H1 (cell line): ENCODE measurements around the gene FRMD4A. TPM values are rescaled to one million over a fixed set of nuclear protein-coding genes. Genes with fewer than 3 reads are reported as not detected.

Experiments used
- CTCF ChIA-PET: fragments of 300-600 bp; sonication (Branson Sonifier 250); formaldehyde crosslinking; loops from one replicate; lab custom pipeline; 2021; ENCODE audit not compliant: partially characterized antibody; lab: Charles Lee
- POLR2A ChIA-PET: fragments of 300-600 bp; sonication (Branson Sonifier 250); formaldehyde crosslinking; loops from one replicate; lab custom pipeline; 2021; ENCODE audit warnings: inconsistent platforms; ENCODE audit not compliant: partially characterized antibody; lab: Charles Lee
- DNase-seq, 2 experiments: peaks; one replicate each; pipeline versions ENCODE4 v3.0.0 to v3.0.0-alpha.2; 2010 to 2022; ENCODE audit warnings: low spot score in 2 of 2, low read depth in 1 of 2, mixed read lengths in 1 of 2
- FAIRE-seq: peaks from 2 replicates; lab custom pipeline; 2011; peaks lifted over from hg19 to GRCh38; lab: Jason Lieb, UNC
- H2AFZ ChIP-seq: 2 replicates; pipeline ENCODE4 v1.8.1; 2012; ENCODE audit warnings: low read length, inconsistent platforms
- H2AK5ac ChIP-seq: 2 replicates; pipeline ENCODE4 v1.6.1; 2013; ENCODE audit warnings: low read depth, low read length
- H2BK120ac ChIP-seq: replicated peaks from 2 replicates; pipeline ENCODE3; 2013; ENCODE audit warnings: low read depth, low read length, inconsistent platforms
- H2BK12ac ChIP-seq: 2 replicates; pipeline ENCODE4 v1.6.1; 2013; ENCODE audit warnings: low read depth, low read length
- H2BK15ac ChIP-seq: 2 replicates; pipeline ENCODE4 v1.6.1; 2013; ENCODE audit warnings: low read length
- H2BK20ac ChIP-seq: 2 replicates; pipeline ENCODE4 v1.6.1; 2013; ENCODE audit warnings: low read length
- H2BK5ac ChIP-seq: 2 replicates; pipeline ENCODE4 v1.6.1; 2013; ENCODE audit warnings: low read depth, low read length
- H3K14ac ChIP-seq: 2 replicates; pipeline ENCODE4 v1.6.1; 2013; ENCODE audit warnings: inconsistent platforms; ENCODE audit not compliant: insufficient read length
- H3K18ac ChIP-seq: 2 replicates; pipeline ENCODE4 v1.6.1; 2013; ENCODE audit warnings: low read length; ENCODE audit errors: extremely low read depth
- H3K23ac ChIP-seq: 2 replicates; pipeline ENCODE4 v1.6.1; 2013; ENCODE audit warnings: inconsistent platforms; ENCODE audit not compliant: insufficient read length
- H3K23me2 ChIP-seq: 2 replicates; pipeline ENCODE4 v1.6.1; 2013; ENCODE audit warnings: low read depth, low read length
- H3K27ac ChIP-seq: 2 replicates; pipeline ENCODE4 v1.6.1; 2011; ENCODE audit warnings: low read depth, low read length, inconsistent platforms
- H3K27me3 ChIP-seq, 4 experiments: replicated peaks in 1 of 4; 1 replicate in 1 of 4; 2 replicates in 3 of 4; pipeline versions ENCODE4 v1.6.1 to v1.8.1; 2011 to 2013; ENCODE audit warnings: low read length in 3 of 4, mild to moderate bottlenecking in 3 of 4, inconsistent platforms in 2 of 4, mixed read lengths in 2 of 4, moderate library complexity in 1 of 4; ENCODE audit not compliant: control insufficient read depth in 3 of 4, insufficient read depth in 3 of 4; ENCODE audit errors: extremely low read depth in 1 of 4
- H3K36me3 ChIP-seq, 4 experiments: 2 replicates each; pipeline versions ENCODE4 v1.6.1 to v1.8.1; 2011 to 2013; ENCODE audit warnings: mild to moderate bottlenecking in 4 of 4, low read length in 3 of 4, moderate library complexity in 2 of 4, control low read depth in 1 of 4, inconsistent platforms in 1 of 4; ENCODE audit not compliant: insufficient read depth in 4 of 4, control insufficient read depth in 2 of 4
- H3K4ac ChIP-seq: replicated peaks from 2 replicates; pipeline ENCODE3; 2013; ENCODE audit warnings: low read length, low read depth, mixed read lengths, inconsistent platforms; ENCODE audit not compliant: insufficient read length
- H3K4me1 ChIP-seq, 4 experiments: replicated peaks in 1 of 4; 1 replicate in 1 of 4; 2 replicates in 3 of 4; pipeline versions ENCODE4 v1.6.1 to v1.8.1; 2011 to 2013; ENCODE audit warnings: low read length in 3 of 4, inconsistent platforms in 2 of 4, mixed read lengths in 1 of 4; ENCODE audit not compliant: insufficient read depth in 4 of 4, control insufficient read depth in 3 of 4
- H3K4me2 ChIP-seq, 2 experiments: 2 replicates each; pipeline versions ENCODE4 v1.6.1 to v1.8.1; 2011 to 2013; ENCODE audit warnings: low read depth in 2 of 2, low read length in 2 of 2, control low read depth in 1 of 2, inconsistent platforms in 1 of 2, mild to moderate bottlenecking in 1 of 2; ENCODE audit not compliant: insufficient read depth in 1 of 2
- H3K4me3 ChIP-seq, 4 experiments: fragments of 200-600, 300-600 bp in 1 of 4; sonication (generic), shearing (Covaris generic), sonication (Bioruptor Twin) in 1 of 4; 2 replicates each; pipeline versions ENCODE4 v1.5.1 to v1.8.1; 2011 to 2016; ENCODE audit warnings: low read length in 4 of 4, low read depth in 3 of 4, control low read depth in 2 of 4, inconsistent platforms in 2 of 4, mild to moderate bottlenecking in 2 of 4, mixed read lengths in 1 of 4, moderate library complexity in 1 of 4; ENCODE audit not compliant: insufficient read depth in 2 of 4; ENCODE audit errors: extremely low read depth in 1 of 4
- H3K56ac ChIP-seq: replicated peaks from 2 replicates; pipeline ENCODE3; 2013; ENCODE audit warnings: low read depth, mild to moderate bottlenecking, mixed read lengths, low read length, inconsistent platforms; ENCODE audit not compliant: insufficient read length
- H3K79me1 ChIP-seq: 2 replicates; pipeline ENCODE4 v1.6.1; 2013; ENCODE audit warnings: low read depth, low read length, control low read depth
- H3K79me2 ChIP-seq, 2 experiments: 2 replicates each; pipeline versions ENCODE4 v1.6.1 to v1.8.1; 2012 to 2013; ENCODE audit warnings: low read length in 2 of 2, mild to moderate bottlenecking in 2 of 2, inconsistent platforms in 1 of 2; ENCODE audit not compliant: insufficient read depth in 2 of 2, control insufficient read depth in 1 of 2
- H3K9ac ChIP-seq, 4 experiments: replicated peaks in 1 of 4; 1 replicate in 1 of 4; 2 replicates in 3 of 4; pipeline versions ENCODE4 v1.6.1 to v1.8.1; 2011 to 2013; ENCODE audit warnings: low read depth in 3 of 4, low read length in 3 of 4, control low read depth in 2 of 4, mild to moderate bottlenecking in 2 of 4, moderate library complexity in 2 of 4, inconsistent platforms in 1 of 4; ENCODE audit errors: extremely low read depth in 1 of 4
- H3K9me3 ChIP-seq, 2 experiments: 2 replicates each; pipeline versions ENCODE4 v1.6.1 to v1.8.1; 2012 to 2013; ENCODE audit warnings: mild to moderate bottlenecking in 2 of 2, moderate library complexity in 2 of 2, control low read depth in 1 of 2, inconsistent platforms in 1 of 2, low read depth in 1 of 2, low read length in 1 of 2, mixed read lengths in 1 of 2; ENCODE audit not compliant: insufficient read depth in 2 of 2
- H4K20me1 ChIP-seq, 2 experiments: replicated peaks in 1 of 2; 2 replicates each; pipeline versions ENCODE3 to v1.8.1; 2011 to 2013; ENCODE audit warnings: inconsistent platforms in 2 of 2, low read length in 2 of 2, mild to moderate bottlenecking in 1 of 2; ENCODE audit not compliant: insufficient read depth in 2 of 2, control insufficient read depth in 1 of 2
- H4K5ac ChIP-seq: 2 replicates; pipeline ENCODE4 v1.6.1; 2013; ENCODE audit warnings: low read length, low read depth, mixed read lengths, inconsistent platforms; ENCODE audit not compliant: insufficient read length
- H4K8ac ChIP-seq: 2 replicates; pipeline ENCODE4 v1.8.0; 2013; ENCODE audit warnings: mild to moderate bottlenecking, moderate library complexity, low read length, inconsistent platforms; ENCODE audit not compliant: insufficient read depth; ENCODE audit errors: extremely low read depth
- H4K91ac ChIP-seq: replicated peaks from 2 replicates; pipeline ENCODE3; 2013; ENCODE audit warnings: low read length, mixed read lengths, inconsistent platforms; ENCODE audit not compliant: insufficient read length
- CEBPB ChIP-seq: IDR thresholded peaks from 2 replicates; pipeline ENCODE4 v1.6.1; 2012; ENCODE audit warnings: low read depth, low read length
- FOSL1 ChIP-seq: IDR thresholded peaks from 2 replicates; pipeline ENCODE4 v1.6.1; 2011; ENCODE audit warnings: mild to moderate bottlenecking, low read depth, low read length, moderate library complexity; ENCODE audit not compliant: insufficient read depth
- GTF2F1 ChIP-seq: IDR thresholded peaks from 2 replicates; pipeline ENCODE4 v1.6.1; 2012; ENCODE audit warnings: low read depth, low read length, improper control_type of control experiment, borderline replicate concordance
- KDM1A ChIP-seq: fragments of 200-600, 300-600 bp; sonication (generic); IDR thresholded peaks from 2 replicates; pipeline ENCODE4 v1.7.1; 2016; ENCODE audit warnings: mild to moderate bottlenecking, low read length, borderline replicate concordance
- MAFK ChIP-seq: IDR thresholded peaks from 2 replicates; pipeline ENCODE4 v1.6.1; 2012; ENCODE audit warnings: low read depth, mild to moderate bottlenecking, improper control_type of control experiment, low read length
- PHF8 ChIP-seq: fragments of 200-600 bp; sonication (generic); conservative IDR thresholded peaks from 2 replicates; pipeline ENCODE4 v1.7.1; 2012; ENCODE audit warnings: low read depth, mild to moderate bottlenecking, inconsistent platforms, low read length, moderate library complexity
- SP1 ChIP-seq: IDR thresholded peaks from 2 replicates; pipeline ENCODE4 v1.6.1; 2011; ENCODE audit warnings: low read depth, low read length
- YY1 ChIP-seq: IDR thresholded peaks from 2 replicates; pipeline ENCODE4 v1.6.1; 2011; ENCODE audit warnings: low read depth, mild to moderate bottlenecking, low read length
- ZNF274 ChIP-seq: IDR thresholded peaks from 2 replicates; pipeline ENCODE4 v1.7.0; 2012; ENCODE audit warnings: low read length, borderline replicate concordance; ENCODE audit errors: extremely low read depth
- WGBS, 2 experiments: shearing (Covaris generic) in 1 of 2; methylation state at CpG; one replicate each; pipeline versions ENCODE4 v1.1.6 to v1.1.7; 2013 to 2015; ENCODE audit warnings: low lambda C conversion rate in 2 of 2, mixed read lengths in 2 of 2, inconsistent platforms in 1 of 2, low coverage in 1 of 2, missing lambda C conversion rate in 1 of 2; ENCODE audit not compliant: insufficient replicate concordance in 2 of 2, insufficient coverage in 1 of 2, insufficient read length in 1 of 2; ENCODE audit errors: extremely low coverage in 1 of 2, missing lambda C conversion rate in 1 of 2; 5-methylcytosine and 5-hydroxymethylcytosine counted together
- polyA plus RNA-seq, 7 experiments: library from polyadenylated mRNA; depleted of rRNA in 3 of 7; stranded (reverse) in 5 of 7; unstranded in 2 of 7; fragments of >200 nt in 5 of 7; fragments of 200-250 nt in 2 of 7; gene quantifications; 1 replicate in 5 of 7; 2 replicates in 1 of 7; 4 replicates in 1 of 7; pipeline versions ENCODE4 v1.2.1 to v1.2.3, GENCODE V29; 2011 to 2013; ENCODE audit warnings: missing spikeins in 2 of 7, mixed read lengths in 2 of 7
- total RNA-seq: library from RNA; stranded (reverse); fragmentation: NEBNext Ultra II Directional; extraction: Animal tissue kit (Norgen Biotek cat#: 25700); gene quantifications from 2 replicates; pipeline ENCODE4 v1.2.1, GENCODE V29; 2021
- TF ChIP-seq, protein P1 (sequence below): IDR thresholded peaks from 2 replicates; pipeline ENCODE4 v1.6.1; 2011; ENCODE audit warnings: low read length, improper control_type of control experiment
- TF ChIP-seq, protein P2 (sequence below): IDR thresholded peaks from 2 replicates; pipeline ENCODE4 v1.6.1; 2012; ENCODE audit warnings: inconsistent platforms

The FRMD4A gene
- total and polyA plus RNA-seq, 2 of the 8 experiments (the other 6 are each of a cell fraction or from before 2014, with no cell fraction given) = 38.6 to 39.6 TPM

DNA sequence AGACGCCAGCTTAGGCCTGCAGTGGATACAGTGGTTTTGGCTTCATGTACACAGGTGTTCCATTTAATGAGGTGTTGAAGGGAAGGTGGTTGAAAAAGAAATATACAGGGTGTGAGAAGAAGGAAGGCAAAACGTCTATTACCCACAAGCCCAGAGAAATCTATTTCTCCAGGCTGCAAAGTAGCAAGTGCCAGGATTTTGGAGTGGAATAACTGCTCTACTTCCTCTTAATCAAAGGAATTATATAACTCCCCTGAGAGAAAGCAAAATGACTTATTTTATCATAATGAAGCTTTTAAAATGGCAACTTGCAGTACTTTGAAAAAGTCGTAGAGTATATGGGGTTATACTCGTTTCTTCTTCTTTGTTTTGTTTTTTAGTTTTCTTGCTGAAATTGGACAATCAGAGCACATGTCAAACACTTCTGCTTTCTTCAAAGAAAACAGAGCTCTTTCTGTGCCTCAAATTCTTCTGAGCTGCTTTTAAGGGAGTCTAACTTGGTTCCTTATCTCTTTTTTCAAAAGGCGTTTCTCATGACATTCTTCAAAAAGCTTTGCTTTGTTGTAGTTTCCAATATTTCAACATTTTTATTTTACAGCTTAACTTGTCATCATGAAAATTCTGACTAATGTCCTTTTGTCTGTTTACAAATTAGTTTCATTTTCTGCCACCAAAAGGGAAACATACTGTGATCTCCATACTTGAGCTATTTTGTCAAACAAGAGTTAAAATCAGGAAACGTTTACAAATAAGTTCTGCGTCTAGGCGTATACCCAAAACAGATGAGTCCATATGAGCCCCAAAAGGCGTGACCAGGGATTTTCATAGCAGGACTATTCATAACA, 289.7 kb downstream of the FRMD4A start:
- DNase-seq (no peak), FAIRE-seq (no peak)
- H3K9ac ChIP-seq = no peak overlapping the region
- no peak overlapping the region for H4K91ac ChIP-seq
- no peak overlapping the region for H3K18ac ChIP-seq
- no peak overlapping the region for H3K23ac ChIP-seq
- no peaks in the 10 kb centered on the region for H3K9me3 ChIP-seq
- no peak overlapping the region for H3K4ac ChIP-seq
- no peak overlapping the region for H3K4me2 ChIP-seq
- H4K5ac ChIP-seq = no peak overlapping the region
- H3K4me3 ChIP-seq = no peak overlapping the region
- 87% methylated on average over 9 of the region's 9 CpGs; no CpG with 5 or more reads in 1 of the 2 experiments for WGBS, 2 experiments
- H2AFZ ChIP-seq = no peak overlapping the region
- no peak overlapping the region for H2BK12ac ChIP-seq
- no peaks in the 10 kb centered on the region for H3K4me1 ChIP-seq
- H3K79me1 ChIP-seq = no peaks in the 10 kb centered on the region
- H2BK5ac ChIP-seq = no peak overlapping the region
- no peak overlapping the region for H4K8ac ChIP-seq
- no peak overlapping the region for H2BK20ac ChIP-seq
- CTCF ChIA-PET = interaction anchor here (0.7 to 1.5 kb wide), 5 partner anchors 8 to 285 kb away, joined by 3 to 9 read pairs (median 4); no protein-coding TSS in a partner anchor
- no peaks in the 10 kb centered on the region for H3K27me3 ChIP-seq
- H3K27ac ChIP-seq = no peak overlapping the region
- peaks cover 0 to 2% of the 10 kb centered on the region in 2 experiments for H4K20me1 ChIP-seq
- no peak overlapping the region; the same call in 1 of the 2 replicates for H2AK5ac ChIP-seq
- H2BK15ac ChIP-seq = 0 out of 2 replicates have a peak overlapping the region, but pooled peaks have one; percentile 8
- no peak overlapping the region for H3K14ac ChIP-seq
- H3K36me3 ChIP-seq = no peaks in the 10 kb centered on the region
- no peak overlapping the region for H2BK120ac ChIP-seq
- no peaks in the 10 kb centered on the region for H3K23me2 ChIP-seq
- POLR2A ChIA-PET = interaction anchor here (1.3 kb wide), 1 partner anchor 144 kb away, joined by 3 read pairs; no protein-coding TSS in a partner anchor
- no peak overlapping the region for H3K56ac ChIP-seq
- H3K79me2 ChIP-seq = no peaks in the 10 kb centered on the region
- no peak for TF ChIP-seq PHF8
- TF ChIP-seq, protein P1, sequence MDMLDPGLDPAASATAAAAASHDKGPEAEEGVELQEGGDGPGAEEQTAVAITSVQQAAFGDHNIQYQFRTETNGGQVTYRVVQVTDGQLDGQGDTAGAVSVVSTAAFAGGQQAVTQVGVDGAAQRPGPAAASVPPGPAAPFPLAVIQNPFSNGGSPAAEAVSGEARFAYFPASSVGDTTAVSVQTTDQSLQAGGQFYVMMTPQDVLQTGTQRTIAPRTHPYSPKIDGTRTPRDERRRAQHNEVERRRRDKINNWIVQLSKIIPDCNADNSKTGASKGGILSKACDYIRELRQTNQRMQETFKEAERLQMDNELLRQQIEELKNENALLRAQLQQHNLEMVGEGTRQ = no peak
- TF ChIP-seq ZNF274 = no peak
- TF ChIP-seq, protein P2, sequence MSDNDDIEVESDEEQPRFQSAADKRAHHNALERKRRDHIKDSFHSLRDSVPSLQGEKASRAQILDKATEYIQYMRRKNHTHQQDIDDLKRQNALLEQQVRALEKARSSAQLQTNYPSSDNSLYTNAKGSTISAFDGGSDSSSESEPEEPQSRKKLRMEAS = no peak
- TF ChIP-seq FOSL1 = no peak
- TF ChIP-seq MAFK = no peak
- no peak for TF ChIP-seq SP1
- no peak for TF ChIP-seq GTF2F1
- TF ChIP-seq CEBPB = no peak
- no peak for TF ChIP-seq YY1
- TF ChIP-seq KDM1A = no peak
